Astrocyte of the hippocampus (primary cell): ENCODE data around the gene ATG9A.
"Not testable (repeated sequence)": the region's sequence is repeated elsewhere in the genome, so short reads cannot be mapped to it uniquely, and the experiment has no call there.

Experiments used
- DNase-seq: peaks from one replicate; pipeline ENCODE4 v3.0.0; 2011; ENCODE audit warnings: low read depth, low spot score

Gene ATG9A

GRCh38 chr2:219229305-219230058 is at the start of gene ATG9A, which contains the start of gene ANKZF1:
Gene ATG9A, minus strand, starts transcription at chr2:219229636. Its CDS starts 1,612 bp downstream, at chr2:219228024.
Gene ANKZF1, plus strand, starts transcription at chr2:219229806. Its CDS starts 452 bp downstream, at chr2:219230258.
- peak; percentile 99 for DNase-seq

GRCh38 chr2:219278655-219279150 is 49.3 kb upstream of the ATG9A start:
- DNase-seq = no peak

GRCh38 chr2:219277703-219278654 is 48.5 kb upstream of the ATG9A start:
- peak; percentile 90 for DNase-seq

- DNase-seq = peak; percentile 95
Measured at GRCh38 chr2:219274361-219274921, 45.0 kb upstream of the ATG9A start.

GRCh38 chr2:219273937-219274336 is 44.5 kb upstream of the ATG9A start:
- peak; percentile 82 for DNase-seq

- no peak for DNase-seq
Measured at GRCh38 chr2:219272995-219273394, 43.6 kb upstream of the ATG9A start.

- DNase-seq = no peak
Measured at GRCh38 chr2:219272356-219272755, 42.9 kb upstream of the ATG9A start.

GRCh38 chr2:219271021-219271420 is 41.6 kb upstream of the ATG9A start:
- no peak for DNase-seq

GRCh38 chr2:219270055-219270372 is 40.6 kb upstream of the ATG9A start:
- DNase-seq = no peak

GRCh38 chr2:219269362-219270054 is 40.1 kb upstream of the ATG9A start:
- DNase-seq = peak; percentile 14

- no peak for DNase-seq
Measured at GRCh38 chr2:219268294-219268693, 38.9 kb upstream of the ATG9A start.

- no peak for DNase-seq
Measured at GRCh38 chr2:219266886-219267285, 37.5 kb upstream of the ATG9A start.

GRCh38 chr2:219266232-219266631 is 36.8 kb upstream of the ATG9A start:
- DNase-seq = no peak

- no peak for DNase-seq
Measured at GRCh38 chr2:219261024-219261855, 31.8 kb upstream of the ATG9A start.

- not testable (repeated sequence) for DNase-seq
Measured at GRCh38 chr2:219258942-219259341, 29.5 kb upstream of the ATG9A start.

GRCh38 chr2:219254590-219255201 is 25.3 kb upstream of the ATG9A start:
- DNase-seq = no peak

GRCh38 chr2:219253753-219254589 is 24.5 kb upstream of the ATG9A start, which contains the start of gene TUBA4A:
Gene TUBA4A, minus strand, starts transcription at chr2:219253918. Its CDS starts 60 bp downstream, at chr2:219253858.
- peak; percentile 84 for DNase-seq

- peak; percentile 50 for DNase-seq
Measured at GRCh38 chr2:219252900-219253752, 23.7 kb upstream of the ATG9A start, which contains the start of gene TUBA4B. Gene TUBA4B, plus strand, starts transcription at chr2:219253243. Its CDS starts 165 bp downstream, at chr2:219253408.
